Measurements from ENCODE around the gene COA1.

Gene COA1

GRCh38 chr7:43742692-43743091 is 13.4 kb upstream of the COA1 start:
- no peaks in the 10 kb centered on the region for H3K9me3 ChIP-seq (replicated peaks; ENCODE audit: insufficient read depth, low read length)
- H2AFZ ChIP-seq (ENCODE audit: low read length), result no peak overlapping the region
- DNase-seq, result no peak
- no peak for TF ChIP-seq CTCF (IDR thresholded peaks at IDR 0.05; ENCODE audit: low read length)
- TF ChIP-seq EZH2phosphoT487 (IDR thresholded peaks at IDR 0.05; ENCODE audit: low read length), result no peak
- TF ChIP-seq EZH2 (optimal IDR thresholded peaks at IDR 0.05; ENCODE audit: low read depth, low read length), result no peak
- H3K4me3 ChIP-seq (ENCODE audit: low read length), result no peak overlapping the region
- H3K36me3 ChIP-seq (replicated peaks; ENCODE audit: insufficient read depth, low read length), result no peaks in the 10 kb centered on the region
- H3K9ac ChIP-seq (ENCODE audit: low read length), result no peak overlapping the region
- no peaks in the 10 kb centered on the region for H3K4me1 ChIP-seq (ENCODE audit: low read length)
- no peak overlapping the region for H3K4me2 ChIP-seq (ENCODE audit: low read depth, low read length)
- H3K9me2 ChIP-seq (replicated peaks; ENCODE audit: insufficient read depth, low read length), result no peaks in the 10 kb centered on the region
- H3K27ac ChIP-seq (ENCODE audit: low read length), result no peak overlapping the region
- H4K20me1 ChIP-seq (ENCODE audit: insufficient read depth, low read length), result no peaks in the 10 kb centered on the region
- H3K79me2 ChIP-seq (ENCODE audit: low read length), result no peaks in the 10 kb centered on the region
- no peaks in the 10 kb centered on the region for H3F3A ChIP-seq (ENCODE audit: insufficient read depth, low read length)
- no peaks in the 10 kb centered on the region for H3K27me3 ChIP-seq (replicated peaks; ENCODE audit: insufficient read depth, low read length)

- no peak for DNase-seq
- no peaks in the 10 kb centered on the region for H3F3A ChIP-seq (ENCODE audit: insufficient read depth, low read length)
- H3K4me3 ChIP-seq (ENCODE audit: low read length), result no peak overlapping the region
- no peaks in the 10 kb centered on the region for H3K79me2 ChIP-seq (ENCODE audit: low read length)
- no peak overlapping the region for H3K9ac ChIP-seq (ENCODE audit: low read length)
- no peak overlapping the region for H3K27ac ChIP-seq (ENCODE audit: low read length)
- H3K9me3 ChIP-seq (replicated peaks; ENCODE audit: insufficient read depth, low read length), result no peaks in the 10 kb centered on the region
- TF ChIP-seq CTCF (IDR thresholded peaks at IDR 0.05; ENCODE audit: low read length), result no peak
- no peak for TF ChIP-seq EZH2phosphoT487 (IDR thresholded peaks at IDR 0.05; ENCODE audit: low read length)
- no peak for TF ChIP-seq EZH2 (optimal IDR thresholded peaks at IDR 0.05; ENCODE audit: low read depth, low read length)
- no peaks in the 10 kb centered on the region for H3K4me1 ChIP-seq (ENCODE audit: low read length)
- no peaks in the 10 kb centered on the region for H4K20me1 ChIP-seq (ENCODE audit: insufficient read depth, low read length)
- no peak overlapping the region for H3K4me2 ChIP-seq (ENCODE audit: low read depth, low read length)
- H3K36me3 ChIP-seq (replicated peaks; ENCODE audit: insufficient read depth, low read length), result no peaks in the 10 kb centered on the region
- no peaks in the 10 kb centered on the region for H3K27me3 ChIP-seq (replicated peaks; ENCODE audit: insufficient read depth, low read length)
- no peaks in the 10 kb centered on the region for H3K9me2 ChIP-seq (replicated peaks; ENCODE audit: insufficient read depth, low read length)
- H2AFZ ChIP-seq (ENCODE audit: low read length), result no peak overlapping the region
These were observed 8.3 kb upstream of the COA1 start for GRCh38 chr7:43737467-43738127.

GRCh38 chr7:43735802-43736603 is 6.7 kb upstream of the COA1 start:
- Histone ChIP-seq H2AFZ (ENCODE audit: low read length) (no peak overlapping the region), H3K4me3 (ENCODE audit: low read length) (no peak overlapping the region), H3K4me2 (ENCODE audit: low read depth, low read length) (no peak overlapping the region), H3K27me3 (replicated peaks; ENCODE audit: insufficient read depth, low read length) (no peaks in the 10 kb centered on the region), H3K9me3 (replicated peaks; ENCODE audit: insufficient read depth, low read length) (no peaks in the 10 kb centered on the region), H3K27ac (ENCODE audit: low read length) (no peak overlapping the region), H3F3A (ENCODE audit: insufficient read depth, low read length) (no peaks in the 10 kb centered on the region), H3K4me1 (ENCODE audit: low read length) (no peaks in the 10 kb centered on the region), H4K20me1 (ENCODE audit: insufficient read depth, low read length) (no peaks in the 10 kb centered on the region), H3K9ac (ENCODE audit: low read length) (no peak overlapping the region), H3K79me2 (ENCODE audit: low read length) (no peaks in the 10 kb centered on the region), H3K36me3 (replicated peaks; ENCODE audit: insufficient read depth, low read length) (no peaks in the 10 kb centered on the region), H3K9me2 (replicated peaks; ENCODE audit: insufficient read depth, low read length) (no peaks in the 10 kb centered on the region)
- no peak for TF ChIP-seq EZH2 (optimal IDR thresholded peaks at IDR 0.05; ENCODE audit: low read depth, low read length)
- TF ChIP-seq EZH2phosphoT487 (IDR thresholded peaks at IDR 0.05; ENCODE audit: low read length), result no peak
- no peak for TF ChIP-seq CTCF (IDR thresholded peaks at IDR 0.05; ENCODE audit: low read length)
- no peak for DNase-seq
